NT2/D1 (cell line): ENCODE results near the gene GSTM5.

ENCODE experiments used
- DNase-seq: peaks from one replicate; pipeline ENCODE4 v3.0.0-alpha.2; 2011; ENCODE audit warnings: low read depth, low spot score
- H3K27me3 ChIP-seq: 2 replicates; pipeline ENCODE4 v1.6.0; 2011; ENCODE audit warnings: mild to moderate bottlenecking; ENCODE audit not compliant: insufficient read length, insufficient read depth
- H3K36me3 ChIP-seq: 2 replicates; pipeline ENCODE4 v1.6.1; 2011; ENCODE audit warnings: mild to moderate bottlenecking, low read length, mixed read lengths; ENCODE audit not compliant: insufficient read depth, insufficient read length
- H3K4me1 ChIP-seq: 2 replicates; pipeline ENCODE4 v1.5.1; 2011; ENCODE audit not compliant: insufficient read depth, insufficient read length
- H3K4me3 ChIP-seq: 2 replicates; pipeline ENCODE4 v1.5.1; 2011; ENCODE audit warnings: low read depth; ENCODE audit not compliant: insufficient read length
- H3K9ac ChIP-seq: 2 replicates; pipeline ENCODE4 v1.6.0; 2011; ENCODE audit warnings: low read depth; ENCODE audit not compliant: insufficient read length
- H3K9me3 ChIP-seq: 2 replicates; pipeline ENCODE4 v1.5.1; 2011; ENCODE audit warnings: mild to moderate bottlenecking, low read length; ENCODE audit not compliant: insufficient read depth
- SUZ12 ChIP-seq: IDR thresholded peaks from 2 replicates; pipeline ENCODE4 v1.6.1; 2011; ENCODE audit not compliant: insufficient read length, insufficient read depth; ENCODE audit errors: extremely low read depth
- YY1 ChIP-seq: IDR thresholded peaks from 2 replicates; pipeline ENCODE4 v1.6.1; 2011; ENCODE audit not compliant: insufficient read length, insufficient read depth
- ZNF274 ChIP-seq: IDR thresholded peaks from 2 replicates; pipeline ENCODE4 v1.6.1; 2011; ENCODE audit warnings: mild to moderate bottlenecking, low read depth, low read length

GSTM5 gene

DNA sequence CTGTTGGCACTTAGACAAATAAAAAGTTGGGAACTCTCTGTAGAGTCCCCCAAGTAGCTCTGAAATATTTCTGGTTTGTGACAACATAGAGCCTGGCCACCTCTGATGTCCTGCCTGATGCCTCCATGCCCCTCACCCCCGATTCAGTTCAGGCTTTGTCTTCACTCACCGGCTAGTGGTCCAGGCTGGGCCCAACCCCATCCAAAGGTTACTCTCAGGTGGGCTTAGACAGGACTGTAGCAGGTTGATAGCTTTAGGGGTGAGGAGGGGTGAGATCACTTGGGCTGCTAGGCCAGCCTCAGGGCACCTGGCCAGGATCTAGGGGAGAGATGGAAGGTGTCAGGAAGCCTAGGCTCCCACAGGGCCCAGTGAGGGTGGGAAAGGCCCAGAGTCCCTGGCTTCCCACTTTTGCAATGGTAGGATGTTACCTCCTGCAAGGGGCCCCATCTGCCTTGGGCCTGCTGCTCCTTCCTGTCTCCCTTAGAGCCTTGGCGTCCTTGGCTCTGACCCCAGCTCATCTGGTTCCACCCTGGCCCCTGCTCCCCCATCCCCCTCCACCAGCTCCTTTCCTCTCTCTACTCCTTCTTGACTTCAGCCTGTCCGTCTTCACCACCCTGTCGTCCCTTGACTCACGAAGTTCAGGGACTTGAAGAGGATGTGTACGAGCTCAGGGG, 44.9 kb downstream of the GSTM5 start:
- H3K4me3 ChIP-seq: no peak overlapping the region
- H3K4me1 ChIP-seq: peaks cover 10% of the 10 kb centered on the region
- TF ChIP-seq YY1 (no peak), SUZ12 (no peak), ZNF274 (no peak)
- DNase-seq: no peak
- H3K9me3 ChIP-seq: no peaks in the 10 kb centered on the region
- no peaks in the 10 kb centered on the region for H3K36me3 ChIP-seq
- no peaks in the 10 kb centered on the region for H3K27me3 ChIP-seq
- H3K9ac ChIP-seq: no peak overlapping the region

GRCh38 chr1:109757936-109758786, 46.1 kb downstream of the GSTM5 start:
- H3K4me1 ChIP-seq: peaks cover 10% of the 10 kb centered on the region
- no peaks in the 10 kb centered on the region for H3K9me3 ChIP-seq
- TF ChIP-seq SUZ12: no peak
- no peak for TF ChIP-seq ZNF274
- no peak for TF ChIP-seq YY1
- no peaks in the 10 kb centered on the region for H3K36me3 ChIP-seq
- DNase-seq: no peak
- no peak overlapping the region for H3K9ac ChIP-seq
- no peak overlapping the region for H3K4me3 ChIP-seq
- no peaks in the 10 kb centered on the region for H3K27me3 ChIP-seq

- Histone ChIP-seq H3K4me1 (peaks cover 10% of the 10 kb centered on the region), H3K36me3 (no peaks in the 10 kb centered on the region), H3K9ac (no peak overlapping the region), H3K27me3 (no peaks in the 10 kb centered on the region), H3K9me3 (no peaks in the 10 kb centered on the region), H3K4me3 (no peak overlapping the region)
- DNase-seq: no peak
- no peak for TF ChIP-seq ZNF274
- TF ChIP-seq SUZ12: no peak
- no peak for TF ChIP-seq YY1
Observed at GRCh38 chr1:109759513-109760334, 47.7 kb downstream of the GSTM5 start.

GRCh38 chr1:109760581-109761226, 48.7 kb downstream of the GSTM5 start:
- no peak overlapping the region for H3K4me3 ChIP-seq
- H3K4me1 ChIP-seq: peaks cover 10% of the 10 kb centered on the region
- no peaks in the 10 kb centered on the region for H3K27me3 ChIP-seq
- H3K36me3 ChIP-seq: no peaks in the 10 kb centered on the region
- no peaks in the 10 kb centered on the region for H3K9me3 ChIP-seq
- no peak overlapping the region for H3K9ac ChIP-seq
- DNase-seq: no peak
- TF ChIP-seq YY1: no peak
- no peak for TF ChIP-seq SUZ12
- no peak for TF ChIP-seq ZNF274

GRCh38 chr1:109761227-109762038, 49.4 kb downstream of the GSTM5 start:
- DNase-seq: no peak
- TF ChIP-seq ZNF274 (no peak), YY1 (no peak), SUZ12 (no peak)
- no peaks in the 10 kb centered on the region for H3K36me3 ChIP-seq
- no peak overlapping the region for H3K4me3 ChIP-seq
- peaks cover 10% of the 10 kb centered on the region for H3K4me1 ChIP-seq
- peaks cover 3% of the 10 kb centered on the region for H3K27me3 ChIP-seq
- no peaks in the 10 kb centered on the region for H3K9me3 ChIP-seq
- no peak overlapping the region for H3K9ac ChIP-seq

DNA sequence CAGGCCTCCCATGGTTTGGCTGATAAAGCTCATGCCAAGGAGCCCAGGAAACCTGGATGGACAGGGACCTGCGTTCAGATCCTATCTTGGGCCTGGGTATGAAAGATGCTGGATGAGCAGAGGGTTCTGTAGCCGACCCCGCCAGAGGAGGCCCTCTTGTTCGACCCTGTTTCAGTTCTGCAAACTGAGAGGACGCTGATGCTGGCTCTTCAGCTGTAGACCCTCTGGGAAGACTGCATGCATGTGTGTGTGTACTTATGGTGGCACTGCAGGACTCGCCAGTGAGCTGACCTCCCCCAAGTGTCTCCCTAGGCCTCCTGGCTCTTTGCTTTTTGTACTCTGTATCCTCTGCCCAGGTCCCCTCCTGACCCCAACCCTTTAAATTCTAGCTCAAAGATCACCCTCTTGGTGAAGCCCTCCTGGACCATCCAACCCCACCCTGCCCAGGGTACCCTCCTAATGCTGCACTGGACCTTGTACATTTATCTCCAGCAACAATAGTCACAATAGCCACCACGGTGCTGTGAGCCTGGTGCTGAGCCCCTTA, 50.1 kb downstream of the GSTM5 start:
- DNase-seq: no peak

More for the DNA sequence above, 50.1 kb downstream of the GSTM5 start:
- H3K36me3 ChIP-seq: no peaks in the 10 kb centered on the region
- H3K9ac ChIP-seq: no peak overlapping the region
- peaks cover 10% of the 10 kb centered on the region for H3K4me1 ChIP-seq
- H3K9me3 ChIP-seq: no peaks in the 10 kb centered on the region
- H3K4me3 ChIP-seq: no peak overlapping the region
- TF ChIP-seq SUZ12: no peak
- TF ChIP-seq YY1: no peak
- no peak for TF ChIP-seq ZNF274
- peaks cover 3% of the 10 kb centered on the region for H3K27me3 ChIP-seq
